CD4-positive, alpha-beta T cell (primary cell): ENCODE results near the gene NGFR. TPM values are rescaled to one million over a fixed set of nuclear protein-coding genes. Genes with fewer than 3 reads are reported as not detected.

Experiments
- ATAC-seq: fragments of 200-7000 bp; cut with Tn5 transposase; one replicate; pipeline ENCODE4 v1.10.0; 2022; ENCODE audit warnings: mild to moderate bottlenecking; ENCODE audit not compliant: poor library complexity
- CTCF ChIA-PET: fragments of 350-600 bp; sonication (Branson Sonifier 250); formaldehyde crosslinking; loops from one replicate; lab custom pipeline; 2021; ENCODE audit warnings: antibody characterized with exemption, inconsistent platforms; lab: Charles Lee
- POLR2A ChIA-PET: fragments of 350-600 bp; sonication (Branson Sonifier 250); formaldehyde crosslinking; loops from one replicate; lab custom pipeline; 2021; ENCODE audit warnings: antibody characterized with exemption, inconsistent platforms; lab: Charles Lee
- DNase-seq, 14 experiments: peaks; one replicate each; pipeline ENCODE4 v3.0.0-alpha.2; 2013 to 2020; ENCODE audit warnings: mixed read lengths in 2 of 14
- H3K27ac ChIP-seq, 2 donors: one replicate each; pipeline versions ENCODE4 v1.5.1 to v1.7.0; 2013; ENCODE audit warnings: low read length in 2 of 2, low read depth in 1 of 2, mild to moderate bottlenecking in 1 of 2
- H3K27me3 ChIP-seq, 2 experiments: 1 replicate in 1 of 2; 2 replicates in 1 of 2; pipeline versions ENCODE4 v1.6.1 to v1.7.0; 2013; ENCODE audit warnings: low read length in 2 of 2, control low read depth in 1 of 2, mild to moderate bottlenecking in 1 of 2, moderate library complexity in 1 of 2; ENCODE audit not compliant: insufficient read depth in 2 of 2, control insufficient read depth in 1 of 2
- H3K36me3 ChIP-seq: one replicate; pipeline ENCODE4 v1.6.1; 2013; ENCODE audit warnings: low read length, control low read depth; ENCODE audit not compliant: insufficient read depth
- H3K4me1 ChIP-seq: one replicate; pipeline ENCODE4 v1.6.1; 2013; ENCODE audit warnings: low read length, control low read depth; ENCODE audit not compliant: insufficient read depth
- H3K4me3 ChIP-seq: one replicate; pipeline ENCODE4 v1.5.1; 2013; ENCODE audit warnings: mild to moderate bottlenecking, low read length, moderate library complexity
- H3K9me3 ChIP-seq, 2 experiments: 1 replicate in 1 of 2; 2 replicates in 1 of 2; pipeline versions ENCODE4 v1.6.1 to v1.7.0; 2013; ENCODE audit warnings: low read length in 2 of 2, mild to moderate bottlenecking in 2 of 2, control low read depth in 1 of 2, moderate library complexity in 1 of 2; ENCODE audit not compliant: control insufficient read depth in 1 of 2, insufficient read depth in 1 of 2
- H3K27ac Mint-ChIP-seq: one replicate; pipeline ENCODE4 v1.8.0; 2020; ENCODE audit warnings: mixed read lengths
- H3K27me3 Mint-ChIP-seq: one replicate; pipeline ENCODE4 v1.8.0; 2021; ENCODE audit warnings: mixed read lengths
- H3K36me3 Mint-ChIP-seq: one replicate; pipeline ENCODE4 v1.8.0; 2021; ENCODE audit warnings: low read depth, mixed read lengths
- H3K4me1 Mint-ChIP-seq: one replicate; pipeline ENCODE4 v1.8.0; 2021; ENCODE audit warnings: low read depth, mixed read lengths
- H3K4me3 Mint-ChIP-seq: one replicate; pipeline ENCODE4 v1.8.0; 2020; ENCODE audit warnings: mild to moderate bottlenecking, mixed read lengths
- H3K9me3 Mint-ChIP-seq: one replicate; pipeline ENCODE4 v1.8.0; 2020; ENCODE audit warnings: mixed read lengths
- CTCF ChIP-seq: fragments of 200-600 bp; IDR thresholded peaks from one replicate; pipeline ENCODE4 v1.8.0; 2022; ENCODE audit warnings: antibody characterized with exemption, mild to moderate bottlenecking
- intact Hi-C, 2 experiments: fragments of 100-400 bp; cut with DNase I in 1 of 2; cut with micrococcal nuclease in 1 of 2; formaldehyde crosslinking; loops; one replicate each; pipeline versions ENCODE4 v1.15.1 to v1.9.0; 2023 to 2025; cut with DNase I, micrococcal nuclease
- total RNA-seq, 174 experiments: library from RNA in 2 of 174; stranded (reverse) in 2 of 174; gene quantifications; one replicate each; pipeline ENCODE4 v1.2.3 and lab custom pipeline; 2021 to 2026

The NGFR gene
- total RNA-seq, 2 experiments from 2014 or later = 0.11 to 0.22 TPM

- Histone ChIP-seq H3K27ac (no peak overlapping the region), H3K4me1 (peaks cover 5% of the 10 kb centered on the region), H3K36me3 (no peaks in the 10 kb centered on the region), H3K9me3 (no peaks in the 10 kb centered on the region), H3K27me3 (no peaks in the 10 kb centered on the region), H3K4me3 (no peak overlapping the region)
- ATAC-seq (no peak), DNase-seq (no peak)
- intact Hi-C loops = loop anchor here in 1 of 2 experiments (10.0 kb wide), 1 partner anchor 237 kb away; no protein-coding TSS in a partner anchor
- no peak for TF ChIP-seq CTCF
- H3K36me3 Mint-ChIP-seq = no peaks in the 10 kb centered on the region
- H3K27ac Mint-ChIP-seq = no peak overlapping the region
- ChIA-PET POLR2A (no interaction called here), CTCF (no interaction called here)
- H3K4me3 Mint-ChIP-seq = no peak overlapping the region
- H3K27me3 Mint-ChIP-seq = no peaks in the 10 kb centered on the region
- no peaks in the 10 kb centered on the region for H3K4me1 Mint-ChIP-seq
- no peaks in the 10 kb centered on the region for H3K9me3 Mint-ChIP-seq
These were observed 56.4 kb downstream of the NGFR start for GRCh38 chr17:49551221-49552069.

GRCh38 chr17:49552070-49552751 lies 57.1 kb downstream of the NGFR start:
- DNase-seq = no peak
- Mint-ChIP-seq H3K4me3 (no peak overlapping the region), H3K27ac (no peak overlapping the region), H3K4me1 (peaks cover under 1% of the 10 kb centered on the region), H3K36me3 (no peaks in the 10 kb centered on the region), H3K27me3 (no peaks in the 10 kb centered on the region), H3K9me3 (no peaks in the 10 kb centered on the region)
- ChIA-PET CTCF (interaction anchor here (0.5 kb wide), 1 partner anchor 151 kb away, joined by 3 read pairs; no protein-coding TSS in a partner anchor), POLR2A (no interaction called here)
- no peaks in the 10 kb centered on the region for H3K36me3 ChIP-seq
- no peak overlapping the region for H3K4me3 ChIP-seq
- H3K9me3 ChIP-seq = no peaks in the 10 kb centered on the region
- H3K4me1 ChIP-seq = peaks cover 8% of the 10 kb centered on the region
- no peak overlapping the region for H3K27ac ChIP-seq
- ATAC-seq = no peak
- no peak for TF ChIP-seq CTCF
- no peaks in the 10 kb centered on the region for H3K27me3 ChIP-seq
- intact Hi-C loops = loop anchor here in 1 of 2 experiments (10.0 kb wide), 1 partner anchor 237 kb away; no protein-coding TSS in a partner anchor

- Histone ChIP-seq H3K36me3 (no peaks in the 10 kb centered on the region), H3K27me3 (no peaks in the 10 kb centered on the region), H3K4me3 (no peak overlapping the region), H3K9me3 (no peaks in the 10 kb centered on the region), H3K4me1 (peaks cover 12% of the 10 kb centered on the region), H3K27ac (no peak overlapping the region)
- Mint-ChIP-seq H3K27ac (no peak overlapping the region), H3K9me3 (no peaks in the 10 kb centered on the region), H3K27me3 (peaks cover 6% of the 10 kb centered on the region), H3K4me1 (peaks cover 6% of the 10 kb centered on the region), H3K4me3 (no peak overlapping the region), H3K36me3 (no peaks in the 10 kb centered on the region)
- ATAC-seq (no peak), DNase-seq (no peak)
- CTCF ChIA-PET = interaction anchor here (3.1 kb wide), 1 partner anchor 57 kb away, joined by 28 read pairs; the partner anchor contains the start of gene NGFR
- TF ChIP-seq CTCF = no peak
- POLR2A ChIA-PET = no interaction called here
- intact Hi-C loops = loop anchor here in 1 of 2 experiments (10.0 kb wide), 1 partner anchor 239 kb away; no protein-coding TSS in a partner anchor
These were observed 58.7 kb downstream of the NGFR start for GRCh38 chr17:49553676-49554335.
